HG03457 (cell line): ENCODE results near the gene TAF11.
"Not testable (repeated sequence)": the region's sequence is repeated elsewhere in the genome, so short reads cannot be mapped to it uniquely, and the experiment has no call there.

Experiments
- ATAC-seq: cut with Tn5 transposase; IDR thresholded peaks from one replicate; pipeline ENCODE4 v1.9.1; 2021; ENCODE audit warnings: moderate number of reproducible peaks; ENCODE audit not compliant: unreplicated experiment

TAF11 gene

DNA sequence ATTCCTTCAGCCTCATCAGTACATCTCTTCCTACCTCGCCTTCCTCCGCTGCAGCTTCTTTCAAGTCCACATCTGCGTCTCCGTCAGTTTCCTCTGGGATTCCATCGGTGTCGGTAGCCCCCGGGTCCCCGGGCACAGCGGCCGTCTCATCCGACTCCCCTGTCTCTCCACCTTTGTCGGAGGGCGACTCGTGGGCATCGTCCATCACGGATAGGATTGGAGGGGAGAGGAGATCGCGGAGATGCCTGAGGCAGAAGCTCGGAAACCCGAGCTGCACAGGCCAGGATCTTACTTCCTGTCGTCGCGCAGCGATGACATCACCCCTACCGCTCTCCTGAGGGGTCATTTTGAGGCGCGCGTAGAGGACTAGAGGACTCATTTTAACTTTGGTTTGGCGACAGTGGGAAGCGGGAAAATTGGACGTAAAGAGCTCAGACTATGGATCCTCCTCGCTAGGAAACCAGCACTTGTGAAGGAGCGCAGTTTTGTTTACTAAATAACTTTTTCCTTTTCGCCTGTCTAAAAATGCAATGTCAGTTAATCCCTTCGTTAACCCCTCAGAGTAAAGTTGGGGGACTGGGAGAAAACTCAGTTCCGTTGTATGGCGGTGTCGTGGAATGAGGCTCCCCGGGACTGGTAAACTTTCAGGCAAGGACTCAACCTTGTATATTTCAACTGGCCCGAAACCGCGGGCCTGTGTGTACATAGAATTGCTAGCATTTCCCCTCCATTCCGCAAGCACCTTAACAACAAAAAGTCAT lies at the start of gene TAF11:
TAF11 (minus strand) TSS at position 290 of the 761 bp plus-strand sequence; CDS start at position 205, 85 bp downstream.
- peak; percentile 62 for ATAC-seq

DNA sequence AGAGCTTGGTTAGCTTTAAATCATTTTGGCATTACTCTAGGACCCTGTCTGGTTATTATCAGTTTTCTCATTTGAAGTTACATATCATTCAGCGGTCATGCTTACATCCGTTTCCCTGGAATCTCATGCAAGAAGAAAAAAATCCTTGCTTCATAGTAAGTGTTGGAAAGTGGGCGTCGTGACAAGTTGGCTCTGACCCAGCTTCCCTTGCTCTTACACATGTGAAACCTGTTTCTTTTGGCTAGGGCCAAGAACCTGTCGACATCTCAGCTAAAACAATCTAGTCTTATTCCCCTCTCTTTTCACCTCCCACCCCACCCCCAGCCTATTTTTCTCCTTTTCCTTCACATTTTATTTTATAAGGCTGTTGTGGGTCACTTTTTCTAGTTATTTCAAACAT lies 46.7 kb upstream of the TAF11 start:
- no peak for ATAC-seq

DNA sequence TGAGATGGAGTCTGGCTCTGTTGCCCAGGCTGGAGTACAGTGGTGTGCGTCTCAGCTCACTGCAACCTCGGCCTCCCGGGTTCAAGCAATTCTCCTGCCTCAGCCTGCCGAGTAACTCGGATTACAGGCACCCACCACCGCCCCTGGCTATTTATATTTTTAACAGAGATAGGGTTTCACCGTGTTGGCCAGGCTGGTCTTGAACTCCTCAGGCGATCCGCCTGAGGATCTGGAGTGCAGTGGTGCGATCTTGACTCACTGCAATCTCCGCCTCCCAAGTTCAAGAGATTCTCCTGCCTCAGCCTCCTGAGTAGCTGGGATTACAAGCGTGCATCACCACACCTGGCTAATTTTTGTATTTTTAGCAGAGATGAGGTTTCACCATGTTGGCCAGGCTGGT lies 44.4 kb upstream of the TAF11 start:
- ATAC-seq = not testable (repeated sequence)

GRCh38 chr6:34930221-34930620 lies 42.4 kb upstream of the TAF11 start:
- ATAC-seq = no peak

GRCh38 chr6:34929241-34929978 lies 41.6 kb upstream of the TAF11 start:
- no peak for ATAC-seq

- ATAC-seq = no peak
Observed at GRCh38 chr6:34928695-34929094, 40.9 kb upstream of the TAF11 start.

- ATAC-seq = no peak
Observed at GRCh38 chr6:34928220-34928619, 40.4 kb upstream of the TAF11 start.

DNA sequence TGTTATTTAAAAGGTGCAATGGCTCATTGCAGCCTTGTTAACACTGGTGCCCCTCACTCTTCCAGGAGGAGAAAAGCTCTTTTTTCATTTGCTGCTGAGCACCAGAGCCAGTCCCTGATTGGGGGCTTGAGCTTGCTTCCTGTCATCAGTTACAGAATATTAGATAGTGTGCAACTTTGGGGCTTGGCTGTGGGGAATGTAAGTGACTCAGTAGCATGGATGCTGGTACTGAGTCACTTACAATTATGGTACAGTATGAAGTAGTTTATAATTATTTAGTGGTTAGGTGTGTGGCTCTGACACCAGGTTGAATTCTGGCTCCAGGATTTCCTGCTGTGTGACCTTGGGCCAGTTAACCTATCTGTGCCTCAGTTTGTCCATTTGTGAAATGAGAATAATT lies 38.8 kb upstream of the TAF11 start:
- ATAC-seq = no peak

GRCh38 chr6:34924831-34925625 lies 37.2 kb upstream of the TAF11 start:
- no peak for ATAC-seq

GRCh38 chr6:34922177-34922663 lies 34.4 kb upstream of the TAF11 start:
- no peak for ATAC-seq

- no peak for ATAC-seq
Observed at GRCh38 chr6:34920097-34920496, 32.3 kb upstream of the TAF11 start.

DNA sequence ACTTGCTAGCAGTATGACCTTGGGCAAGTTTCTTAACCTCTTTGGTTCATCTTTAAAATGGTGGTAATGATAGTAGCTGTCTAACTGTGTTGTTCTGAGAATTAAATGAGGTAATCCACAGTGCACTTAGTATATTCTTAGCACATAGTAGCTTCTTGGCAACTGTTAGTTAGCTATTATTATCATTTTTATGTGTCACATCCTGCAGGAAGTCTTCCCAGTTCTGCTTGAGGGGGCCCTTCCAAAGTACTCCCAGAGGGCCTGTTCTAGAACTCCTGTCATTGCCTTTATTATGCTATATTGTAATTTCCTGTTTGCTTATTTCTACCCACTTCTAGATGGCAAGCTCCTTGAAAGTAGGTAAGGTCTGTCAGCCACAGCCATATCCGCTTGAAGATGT lies 31.8 kb upstream of the TAF11 start:
- ATAC-seq = no peak

DNA sequence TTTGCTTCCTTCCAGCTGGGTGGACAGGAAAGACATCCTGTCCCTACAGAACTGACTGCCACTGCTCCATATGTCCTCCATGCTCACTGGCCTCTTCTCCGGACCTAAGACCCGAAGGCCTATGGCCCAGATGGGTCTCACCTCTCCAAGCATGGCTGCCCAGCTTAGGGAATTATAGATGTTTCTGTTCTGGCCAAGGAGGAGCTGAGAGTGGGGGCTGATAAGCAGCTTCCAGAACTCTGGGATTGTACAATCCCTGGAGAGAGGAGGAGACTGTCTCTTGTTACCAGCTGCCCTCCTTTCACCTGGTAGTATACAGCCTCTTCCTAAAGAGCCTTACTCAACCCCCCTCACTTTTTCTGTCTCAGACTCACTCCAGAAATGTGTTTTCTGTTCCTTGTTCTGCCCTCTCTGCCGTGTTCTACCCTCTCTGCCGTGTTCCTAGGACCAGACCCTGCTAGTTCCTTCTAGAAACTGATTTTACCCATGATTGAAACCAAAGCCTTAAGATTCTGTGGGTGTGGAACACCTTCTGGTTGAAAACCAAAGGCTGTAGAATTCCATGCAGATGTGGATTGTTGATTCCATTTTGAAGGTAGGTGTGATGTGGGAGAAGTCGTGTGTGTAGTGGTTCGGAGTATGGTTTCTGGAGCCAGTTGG lies 29.9 kb upstream of the TAF11 start:
- ATAC-seq = no peak

DNA sequence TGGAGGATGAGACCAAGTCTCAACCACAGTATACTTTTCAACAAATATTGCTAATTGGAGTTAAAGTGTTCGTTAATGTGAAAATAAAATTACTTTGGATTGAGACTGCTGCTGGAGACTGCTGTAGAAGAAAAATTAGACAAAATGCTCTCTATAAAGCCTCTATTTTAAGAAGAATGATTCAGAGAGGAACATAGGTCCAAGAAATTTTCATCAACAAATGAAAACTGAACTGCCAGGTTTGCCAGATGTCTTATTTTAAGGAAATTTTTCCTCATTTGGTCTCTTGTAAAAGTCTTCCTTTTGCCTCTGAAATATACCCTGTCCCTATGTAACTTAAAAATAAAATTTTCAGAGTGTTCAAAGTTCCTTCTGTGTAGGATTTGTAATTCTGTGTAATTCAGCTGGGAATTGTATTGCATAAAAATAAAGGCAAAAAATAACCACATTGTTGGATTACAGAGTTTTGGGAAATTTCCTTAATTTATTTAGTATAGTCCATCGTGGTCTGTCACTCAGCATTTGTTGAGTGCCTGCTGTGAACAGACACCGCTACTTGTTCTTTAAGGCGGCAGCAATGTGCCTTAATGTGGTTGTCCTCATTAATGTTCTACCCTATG lies 28.6 kb upstream of the TAF11 start:
- ATAC-seq = no peak

GRCh38 chr6:34914358-34914757 lies 26.5 kb upstream of the TAF11 start:
- no peak for ATAC-seq

DNA sequence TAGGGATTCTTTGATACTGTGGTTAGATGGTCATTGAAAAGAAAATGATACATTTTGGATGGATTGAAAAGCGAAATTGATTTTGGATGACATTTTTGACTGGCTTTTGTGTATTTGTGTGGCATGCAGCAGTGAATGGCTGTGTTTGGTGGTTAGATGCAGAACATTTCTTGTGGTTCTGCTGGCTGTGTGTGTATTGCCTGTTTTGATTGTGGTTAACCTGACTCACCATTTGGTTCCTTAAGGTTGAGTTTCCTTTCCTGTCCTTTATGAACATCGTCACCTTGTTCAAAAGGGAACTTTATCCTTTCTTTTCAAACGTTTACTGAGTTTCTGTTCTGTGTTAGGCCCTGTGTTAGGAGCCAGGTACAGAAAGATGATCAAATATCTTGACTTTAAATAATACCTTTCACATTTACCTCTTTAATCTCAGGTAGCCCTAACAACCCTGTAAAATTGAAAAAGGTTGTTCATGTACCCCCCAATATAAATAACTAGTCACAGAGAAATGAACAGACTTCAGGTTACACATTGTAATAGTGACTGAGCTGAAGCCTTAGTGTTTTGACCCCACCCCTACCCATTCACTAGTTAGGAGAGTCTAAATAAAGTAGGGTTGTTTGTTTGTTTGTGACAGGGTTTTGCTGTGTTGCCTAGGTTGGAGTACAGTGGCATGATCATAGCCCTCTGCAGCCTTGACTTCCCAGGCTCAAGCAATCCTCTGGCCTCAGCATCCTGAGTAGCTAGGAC lies 25.0 kb upstream of the TAF11 start:
- ATAC-seq = peak; percentile 60

GRCh38 chr6:34911822-34912221 lies 24.0 kb upstream of the TAF11 start:
- ATAC-seq = no peak

DNA sequence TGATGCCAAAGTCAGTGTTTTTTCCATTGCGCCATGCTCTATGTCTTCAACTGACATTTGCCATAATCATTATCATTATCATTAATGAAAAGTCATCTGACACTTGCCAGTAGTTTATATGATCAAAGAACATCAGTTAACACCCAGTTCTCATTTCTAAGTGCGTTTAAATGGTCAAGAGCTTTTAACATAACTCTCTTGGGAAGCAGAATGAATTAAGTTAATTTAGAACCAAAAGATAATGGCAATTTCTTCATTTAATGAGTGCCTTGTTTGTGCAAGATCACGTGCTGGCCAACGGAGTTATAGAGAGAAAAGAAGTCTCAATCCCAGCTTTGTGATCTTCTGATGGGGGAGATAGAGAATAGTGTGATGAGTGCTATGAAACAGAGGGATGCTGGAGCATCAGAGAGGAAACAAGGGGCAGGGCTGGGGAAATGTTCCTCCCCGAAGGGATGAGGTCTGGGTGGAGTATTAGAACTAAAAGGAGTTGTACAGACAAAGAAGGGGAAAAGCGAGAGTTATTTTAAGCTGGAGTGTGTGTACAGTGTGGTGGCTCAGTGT lies 21.6 kb upstream of the TAF11 start:
- ATAC-seq = no peak

GRCh38 chr6:34908194-34908593 lies 20.4 kb upstream of the TAF11 start:
- no peak for ATAC-seq
